Progenitor cell of endocrine pancreas (in vitro differentiated cells): ENCODE results near the gene OR10H1. TPM values are rescaled to one million over a fixed set of nuclear protein-coding genes. Genes with fewer than 3 reads are reported as not detected.
"Not testable (repeated sequence)": the region's sequence is repeated elsewhere in the genome, so short reads cannot be mapped to it uniquely, and the experiment has no call there.

Experiments
- DNase-seq: peaks from one replicate; pipeline ENCODE4 v3.0.0; 2021; ENCODE audit warnings: low spot score; ENCODE audit not compliant: unreplicated experiment
- H3K27ac Mint-ChIP-seq: 2 replicates; pipeline ENCODE4 v1.8.0; 2021; ENCODE audit warnings: mild to moderate bottlenecking, moderate library complexity, mixed read lengths
- H3K27me3 Mint-ChIP-seq: 2 replicates; pipeline ENCODE4 v1.8.0; 2021; ENCODE audit warnings: mixed read lengths
- H3K36me3 Mint-ChIP-seq: 2 replicates; pipeline ENCODE4 v1.8.0; 2022; ENCODE audit warnings: mixed read lengths; ENCODE audit not compliant: insufficient read depth
- H3K4me1 Mint-ChIP-seq: 2 replicates; pipeline ENCODE4 v1.8.0; 2021; ENCODE audit warnings: low read depth, mixed read lengths
- H3K4me3 Mint-ChIP-seq: 2 replicates; pipeline ENCODE4 v1.8.0; 2021; ENCODE audit warnings: low read depth, mild to moderate bottlenecking, moderate library complexity, mixed read lengths
- H3K9me3 Mint-ChIP-seq: 2 replicates; pipeline ENCODE4 v1.8.0; 2021; ENCODE audit warnings: low read depth, mixed read lengths
- total RNA-seq: library from RNA; stranded (reverse); gene quantifications from 2 replicates; pipeline ENCODE4 v1.2.1, GENCODE V29; 2021
- TF ChIP-seq, protein P1 (sequence below): fragments of 200-600 bp; sonication (generic); IDR thresholded peaks from one replicate; pipeline ENCODE4 v1.5.0; 2021; ENCODE audit warnings: antibody characterized with exemption, mild to moderate bottlenecking; ENCODE audit not compliant: unreplicated experiment

Gene OR10H1
- total RNA-seq, 1 donor from 2014 or later = not detected

DNA sequence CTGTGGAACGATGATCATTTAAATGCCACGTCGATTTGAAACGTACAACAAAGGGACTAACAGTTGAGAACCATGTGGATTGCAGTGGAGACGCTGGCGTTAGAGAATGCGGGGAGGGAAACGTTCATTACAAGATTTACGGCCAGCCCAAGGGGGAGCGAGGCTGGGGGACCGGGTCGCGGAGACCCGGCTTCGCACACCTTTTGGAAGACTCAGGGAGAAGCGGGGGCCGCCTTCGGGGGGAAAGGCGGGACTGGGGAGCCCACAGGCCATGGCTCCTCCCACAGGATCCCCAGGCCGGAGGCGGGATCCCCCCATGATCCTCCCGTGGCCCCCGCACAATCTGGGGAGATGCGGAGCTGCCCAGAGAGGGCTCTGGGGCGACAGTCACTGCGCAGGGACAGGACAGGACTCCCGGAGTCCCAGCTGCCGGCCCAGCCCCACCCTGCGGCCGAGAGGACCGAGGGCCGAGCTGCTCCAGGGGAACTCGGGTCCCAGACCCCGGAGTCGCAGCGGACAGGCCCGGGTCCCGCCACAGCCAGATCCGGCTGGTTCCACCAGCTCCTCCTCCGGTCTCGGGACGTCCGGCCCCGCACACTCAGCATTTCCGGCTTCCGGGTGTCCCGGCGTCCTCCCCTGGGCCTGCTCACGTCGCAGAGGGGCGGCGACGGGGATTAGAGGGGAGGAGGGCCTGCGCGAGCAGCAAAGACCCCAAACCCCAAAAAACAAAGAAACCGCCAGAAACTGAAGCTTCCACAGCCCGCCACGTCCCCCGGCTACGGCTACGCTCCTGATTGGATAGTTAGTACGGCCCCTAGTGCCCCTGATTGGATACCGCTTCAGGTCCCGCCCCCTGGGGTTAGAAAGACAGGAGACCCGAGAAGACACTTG lies 21.1 kb upstream of the OR10H1 start:
- Mint-ChIP-seq H3K27me3 (no peaks in the 10 kb centered on the region), H3K27ac (no peak overlapping the region), H3K4me3 (no peak overlapping the region), H3K4me1 (no peaks in the 10 kb centered on the region), H3K9me3 (peaks cover 25% of the 10 kb centered on the region), H3K36me3 (peaks cover 1% of the 10 kb centered on the region)
- TF ChIP-seq, protein P1, sequence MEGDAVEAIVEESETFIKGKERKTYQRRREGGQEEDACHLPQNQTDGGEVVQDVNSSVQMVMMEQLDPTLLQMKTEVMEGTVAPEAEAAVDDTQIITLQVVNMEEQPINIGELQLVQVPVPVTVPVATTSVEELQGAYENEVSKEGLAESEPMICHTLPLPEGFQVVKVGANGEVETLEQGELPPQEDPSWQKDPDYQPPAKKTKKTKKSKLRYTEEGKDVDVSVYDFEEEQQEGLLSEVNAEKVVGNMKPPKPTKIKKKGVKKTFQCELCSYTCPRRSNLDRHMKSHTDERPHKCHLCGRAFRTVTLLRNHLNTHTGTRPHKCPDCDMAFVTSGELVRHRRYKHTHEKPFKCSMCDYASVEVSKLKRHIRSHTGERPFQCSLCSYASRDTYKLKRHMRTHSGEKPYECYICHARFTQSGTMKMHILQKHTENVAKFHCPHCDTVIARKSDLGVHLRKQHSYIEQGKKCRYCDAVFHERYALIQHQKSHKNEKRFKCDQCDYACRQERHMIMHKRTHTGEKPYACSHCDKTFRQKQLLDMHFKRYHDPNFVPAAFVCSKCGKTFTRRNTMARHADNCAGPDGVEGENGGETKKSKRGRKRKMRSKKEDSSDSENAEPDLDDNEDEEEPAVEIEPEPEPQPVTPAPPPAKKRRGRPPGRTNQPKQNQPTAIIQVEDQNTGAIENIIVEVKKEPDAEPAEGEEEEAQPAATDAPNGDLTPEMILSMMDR = no peak
- DNase-seq = no peak

DNA sequence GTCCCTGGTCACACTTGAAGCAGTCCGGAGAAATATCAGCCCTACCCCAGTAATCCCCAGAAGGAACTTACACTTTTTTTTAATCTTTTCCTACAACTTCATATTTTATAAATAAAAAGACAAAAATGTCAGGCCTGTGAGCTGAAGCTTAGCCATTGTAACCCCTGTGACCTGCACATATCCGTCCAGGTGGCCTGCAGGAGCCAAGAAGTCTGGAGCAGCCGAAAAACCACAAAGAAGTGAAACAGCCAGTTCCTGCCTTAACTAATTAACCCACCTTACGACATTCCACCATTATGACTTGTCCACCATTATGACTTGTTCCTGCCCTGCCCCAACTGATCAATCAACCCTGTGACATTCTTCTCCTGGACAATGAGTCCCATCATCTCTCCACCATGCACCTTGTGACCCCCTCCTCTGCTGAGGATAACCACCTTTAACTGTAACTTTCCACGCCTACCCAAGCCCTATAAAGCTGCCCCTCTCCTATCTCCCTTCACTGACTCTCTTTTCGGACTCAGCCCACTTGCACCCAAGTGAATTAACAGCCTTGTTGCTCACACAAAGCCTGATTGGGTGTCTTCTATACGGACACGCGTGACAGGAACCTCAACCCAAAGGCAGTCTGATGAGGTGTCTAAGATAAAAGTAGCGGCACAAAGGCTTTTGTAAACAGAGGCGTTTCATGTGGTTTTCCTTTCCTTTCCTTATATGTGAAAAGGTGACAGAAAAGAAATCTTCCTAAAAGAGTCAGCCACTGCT lies 20.3 kb upstream of the OR10H1 start:
- H3K36me3 Mint-ChIP-seq, H3K27ac Mint-ChIP-seq, H3K27me3 Mint-ChIP-seq, DNase-seq, H3K4me3 Mint-ChIP-seq, H3K4me1 Mint-ChIP-seq: not testable (repeated sequence)
- H3K9me3 Mint-ChIP-seq = peaks cover 27% of the 10 kb centered on the region

- not testable (repeated sequence) for H3K4me1 Mint-ChIP-seq, H3K27me3 Mint-ChIP-seq, H3K36me3 Mint-ChIP-seq, DNase-seq, H3K4me3 Mint-ChIP-seq, H3K27ac Mint-ChIP-seq
- peaks cover 38% of the 10 kb centered on the region for H3K9me3 Mint-ChIP-seq
These were observed 18.8 kb upstream of the OR10H1 start for GRCh38 chr19:15834232-15834631.

- no peak for DNase-seq
- H3K27ac Mint-ChIP-seq = no peak overlapping the region
- H3K9me3 Mint-ChIP-seq = peaks cover 38% of the 10 kb centered on the region
- TF ChIP-seq, protein P1 = no peak
- no peak overlapping the region for H3K4me3 Mint-ChIP-seq
- no peaks in the 10 kb centered on the region for H3K4me1 Mint-ChIP-seq
- no peaks in the 10 kb centered on the region for H3K27me3 Mint-ChIP-seq
- peaks cover 7% of the 10 kb centered on the region for H3K36me3 Mint-ChIP-seq
These were observed 16.2 kb upstream of the OR10H1 start for GRCh38 chr19:15831626-15832025.

DNA sequence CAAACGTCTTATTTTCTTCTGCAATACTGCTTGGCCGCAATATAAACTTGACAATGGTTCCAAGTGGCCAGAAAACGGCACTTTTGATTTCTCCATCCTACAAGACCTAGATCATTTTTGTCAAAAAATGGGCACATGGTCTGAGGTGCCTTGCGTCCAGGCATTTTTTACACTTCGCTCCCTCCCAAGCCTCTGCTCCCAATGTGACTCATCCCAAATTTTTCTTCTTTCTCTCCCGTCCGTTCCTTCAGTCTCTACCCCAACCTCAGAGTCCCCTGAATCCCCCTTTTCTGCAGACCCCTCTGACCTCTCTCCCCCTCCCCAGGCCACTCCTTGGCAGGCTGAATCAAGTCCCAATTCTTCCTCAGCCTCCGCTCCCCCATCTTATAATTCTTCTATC lies 14.3 kb upstream of the OR10H1 start:
- DNase-seq = no peak
- no peaks in the 10 kb centered on the region for H3K4me1 Mint-ChIP-seq
- H3K27ac Mint-ChIP-seq = no peak overlapping the region
- H3K4me3 Mint-ChIP-seq = no peak overlapping the region
- H3K27me3 Mint-ChIP-seq = no peaks in the 10 kb centered on the region
- H3K36me3 Mint-ChIP-seq = peaks cover 6% of the 10 kb centered on the region
- TF ChIP-seq, protein P1 = no peak
- peaks cover 31% of the 10 kb centered on the region for H3K9me3 Mint-ChIP-seq

DNA sequence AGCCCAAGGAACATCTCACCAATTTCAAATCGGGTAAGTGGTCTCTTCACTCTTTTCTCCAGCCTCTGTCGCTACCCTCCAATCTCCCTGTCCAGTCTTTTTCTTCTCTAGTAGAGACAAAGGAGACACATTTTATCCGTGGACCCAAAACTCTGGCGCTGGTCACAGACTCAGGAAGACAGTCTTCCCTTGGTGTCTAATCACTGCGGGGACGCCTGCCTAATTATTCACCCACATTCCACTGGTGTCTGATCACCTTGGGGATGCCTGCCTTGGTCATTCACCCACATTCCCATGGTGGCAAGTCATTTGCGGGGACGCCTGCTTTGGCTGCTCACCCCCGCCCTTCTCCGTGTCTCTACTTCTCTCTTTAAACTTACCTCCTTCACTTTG lies 13.8 kb upstream of the OR10H1 start:
- no peak for DNase-seq

DNA sequence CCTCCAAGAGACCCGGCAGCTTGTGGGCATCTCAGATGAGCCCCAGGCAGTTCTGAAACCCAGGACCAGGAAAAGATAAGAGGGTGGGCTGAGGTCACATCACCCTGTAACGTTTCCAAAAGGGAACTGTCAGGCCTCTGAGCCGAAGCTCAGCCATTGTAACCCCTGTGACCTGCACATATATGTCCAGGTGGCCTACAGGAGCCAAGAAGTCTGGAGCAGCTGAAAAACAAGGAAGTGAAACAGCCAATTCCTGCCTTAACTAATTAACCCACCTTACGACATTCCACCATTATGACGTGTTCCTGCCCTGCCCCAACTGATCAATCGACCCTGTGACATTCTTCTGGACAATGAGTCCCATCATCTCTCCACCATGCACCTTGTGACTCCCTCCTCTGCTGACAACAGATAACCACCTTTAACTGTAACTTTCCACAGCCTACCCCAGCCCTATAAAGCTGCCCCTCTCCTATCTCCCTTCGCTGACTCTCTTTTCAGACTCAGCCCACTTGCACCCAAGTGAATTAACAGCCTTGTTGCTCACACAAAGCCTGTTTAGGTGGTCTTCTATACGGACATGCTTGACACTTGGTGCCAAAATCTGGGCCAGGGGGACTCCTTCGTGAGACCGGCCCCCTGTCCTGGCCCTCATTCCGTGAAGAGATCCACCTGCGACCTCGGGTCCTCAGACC lies 13.3 kb upstream of the OR10H1 start:
- not testable (repeated sequence) for DNase-seq, H3K27ac Mint-ChIP-seq, H3K4me1 Mint-ChIP-seq, H3K27me3 Mint-ChIP-seq, H3K4me3 Mint-ChIP-seq, H3K36me3 Mint-ChIP-seq
- H3K9me3 Mint-ChIP-seq = peaks cover 40% of the 10 kb centered on the region

More for the DNA sequence above, 13.8 kb upstream of the OR10H1 start:
- TF ChIP-seq, protein P1 = no peak
- Mint-ChIP-seq H3K4me1 (no peaks in the 10 kb centered on the region), H3K9me3 (peaks cover 35% of the 10 kb centered on the region), H3K27me3 (no peaks in the 10 kb centered on the region), H3K4me3 (no peak overlapping the region), H3K27ac (no peak overlapping the region), H3K36me3 (peaks cover 6% of the 10 kb centered on the region)
